ENCODE results near the gene SH3D19. TPM values are rescaled to one million over a fixed set of nuclear protein-coding genes. Genes with fewer than 3 reads are reported as not detected.

The SH3D19 gene
- total and polyA plus RNA-seq, 8 donors = 11.0 to 129 (median 67.1) TPM

DNA sequence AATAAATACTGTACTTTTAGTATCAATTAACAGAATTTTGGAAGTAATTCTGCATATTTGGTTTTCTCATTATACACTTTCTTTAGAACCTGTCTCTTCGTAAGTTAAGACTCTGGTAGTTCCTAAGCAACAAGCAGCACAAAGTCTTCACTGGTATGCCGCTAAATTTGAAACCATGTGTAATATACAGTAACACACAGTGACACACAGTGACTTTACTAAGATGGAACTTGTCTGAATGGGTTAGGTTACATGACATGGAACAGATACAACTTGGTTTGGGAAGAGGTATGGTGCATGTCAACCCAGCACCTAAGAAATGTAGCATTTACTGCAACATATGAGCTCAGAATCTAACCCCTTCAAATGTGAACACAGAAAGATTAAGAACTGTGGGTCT is 132.0 kb downstream of the SH3D19 start:
- Histone ChIP-seq H3K36me3 (no peaks in the 10 kb centered on the region), H3K27me3 (no peaks in the 10 kb centered on the region), H3K9me3 (no peaks in the 10 kb centered on the region), H3K4me3 (no peak overlapping the region), H3K27ac (no peak overlapping the region), H3K4me1 (peaks cover 0 to 29% (median 13%) of the 10 kb centered on the region in 4 donors)
- TF ChIP-seq POLR2AphosphoS5 (IDR thresholded peaks at IDR 0.05) (no peak), CTCF (IDR thresholded peaks at IDR 0.05) (no peak), POLR2A (IDR thresholded peaks at IDR 0.05) (no peak), EP300 (IDR thresholded peaks at IDR 0.05) (no peak)
- no peak for DNase-seq
- intact Hi-C loops (cut with DNase I; ENCODE audit: low total_unique reads) = no loop called here
- 93 to 98% (median 96%) methylated on average over 2 of the region's 2 CpGs for WGBS, 5 donors

- no peaks in the 10 kb centered on the region for H3K36me3 ChIP-seq
Measured at GRCh38 chr4:151192556-151193235, 132.7 kb downstream of the SH3D19 start.

GRCh38 chr4:151184523-151185458 is 140.6 kb downstream of the SH3D19 start:
- DNase-seq = no peak
- peaks cover 0 to 26% (median 9%) of the 10 kb centered on the region in 4 donors for H3K4me1 ChIP-seq
- intact Hi-C loops (cut with DNase I; ENCODE audit: low total_unique reads) = no loop called here
- H3K9me3 ChIP-seq = no peaks in the 10 kb centered on the region
- H3K4me3 ChIP-seq = no peak overlapping the region
- H3K27ac ChIP-seq = peak overlapping the region in 1 of 5 donors; percentile 8
- WGBS, 5 donors = 55 to 67% (median 59%) methylated on average over 6 of the region's 6 CpGs
- no peaks in the 10 kb centered on the region for H3K36me3 ChIP-seq
- TF ChIP-seq POLR2A (IDR thresholded peaks at IDR 0.05) (no peak), EP300 (IDR thresholded peaks at IDR 0.05) (no peak), CTCF (IDR thresholded peaks at IDR 0.05) (no peak), POLR2AphosphoS5 (IDR thresholded peaks at IDR 0.05) (no peak)
- H3K27me3 ChIP-seq = no peaks in the 10 kb centered on the region

More at GRCh38 chr4:151192556-151193235, 132.7 kb downstream of the SH3D19 start:
- Histone ChIP-seq H3K9me3 (no peaks in the 10 kb centered on the region), H3K4me3 (no peak overlapping the region), H3K27ac (no peak overlapping the region), H3K4me1 (peaks cover 0 to 29% (median 10%) of the 10 kb centered on the region in 4 donors), H3K27me3 (no peaks in the 10 kb centered on the region)
- intact Hi-C loops (cut with DNase I; ENCODE audit: low total_unique reads) = no loop called here
- TF ChIP-seq CTCF (IDR thresholded peaks at IDR 0.05) (no peak), POLR2A (IDR thresholded peaks at IDR 0.05) (no peak), POLR2AphosphoS5 (IDR thresholded peaks at IDR 0.05) (no peak), EP300 (IDR thresholded peaks at IDR 0.05) (no peak)
- no peak for DNase-seq
- 92 to 98% (median 93%) methylated on average over 1 of the region's 1 CpG for WGBS, 5 donors

GRCh38 chr4:151182455-151182996 is 142.9 kb downstream of the SH3D19 start:
- H3K9me3 ChIP-seq = no peaks in the 10 kb centered on the region
- no peak overlapping the region for H3K4me3 ChIP-seq
- no peak for TF ChIP-seq POLR2AphosphoS5 (IDR thresholded peaks at IDR 0.05)
- TF ChIP-seq EP300 (IDR thresholded peaks at IDR 0.05) = no peak
- TF ChIP-seq CTCF (IDR thresholded peaks at IDR 0.05) = no peak
- no peak for TF ChIP-seq POLR2A (IDR thresholded peaks at IDR 0.05)
- H3K27ac ChIP-seq = no peak overlapping the region
- intact Hi-C loops (cut with DNase I; ENCODE audit: low total_unique reads) = no loop called here
- DNase-seq = no peak
- H3K36me3 ChIP-seq = no peaks in the 10 kb centered on the region
- WGBS, 5 donors = 84 to 91% (median 90%) methylated on average over 5 of the region's 5 CpGs
- no peaks in the 10 kb centered on the region for H3K27me3 ChIP-seq
- H3K4me1 ChIP-seq = peaks cover 0 to 33% (median 9%) of the 10 kb centered on the region in 4 donors
